GM21526 (cell line): Measurements from ENCODE around the gene NOD1.

Source experiments
- ATAC-seq: cut with Tn5 transposase; IDR thresholded peaks from one replicate; pipeline ENCODE4 v1.9.1; 2021; ENCODE audit warnings: moderate library complexity; ENCODE audit not compliant: unreplicated experiment, low FRiP score

The NOD1 gene

GRCh38 chr7:30379741-30380140, 98.8 kb downstream of the NOD1 start:
- no peak for ATAC-seq

GRCh38 chr7:30379131-30379530, 99.5 kb downstream of the NOD1 start:
- no peak for ATAC-seq

- no peak for ATAC-seq
Observed at GRCh38 chr7:30378275-30378674, 100.3 kb downstream of the NOD1 start.
